Pancreas (tissue), 10 donors: ENCODE data around the gene ZNF451. TPM values are rescaled to one million over a fixed set of nuclear protein-coding genes. Genes with fewer than 3 reads are reported as not detected.

ENCODE experiments used
- ATAC-seq, 4 donors: fragments of 200-7000 bp; cut with Tn5 transposase; one replicate each; pipeline versions ENCODE4 v1.8.0 to v1.9.1; 2020; ENCODE audit warnings: mild to moderate bottlenecking in 4 of 4, moderate library complexity in 4 of 4
- DNase-seq, 6 donors: peaks; one replicate each; pipeline ENCODE4 v3.0.0-alpha.2; 2020
- FAIRE-seq: peaks from 2 replicates; lab custom pipeline; 2012; peaks lifted over from hg19 to GRCh38; lab: Jason Lieb, UNC
- H3K27ac ChIP-seq, 4 donors: fragments of 200-600 bp; sonication (generic); 1 replicate in 3 of 4; 2 replicates in 1 of 4; pipeline versions ENCODE4 v1.5.0 to v1.8.0; 2020
- H3K27me3 ChIP-seq, 4 donors: fragments of 200-600 bp; one replicate each; pipeline ENCODE4 v1.8.0; 2021
- H3K36me3 ChIP-seq, 3 donors: fragments of 200-600 bp; sonication (generic) in 1 of 3; one replicate each; pipeline versions ENCODE4 v1.5.0 to v1.8.0; 2020 to 2021
- H3K4me1 ChIP-seq, 3 donors: fragments of 200-600 bp; one replicate each; pipeline ENCODE4 v1.8.0; 2021
- H3K4me3 ChIP-seq, 4 donors: fragments of 200-600 bp; sonication (generic) in 2 of 4; one replicate each; pipeline versions ENCODE4 v1.5.0 to v1.8.0; 2020 to 2021
- H3K9me3 ChIP-seq, 4 donors: fragments of 200-600 bp; one replicate each; pipeline ENCODE4 v1.8.0; 2021
- WGBS, 2 donors: extraction: QIAGEN DNeasy Blood & Tissue Kit; methylation state at CpG; one replicate each; pipeline ENCODE4 v1.1.7; 2013; 5-methylcytosine and 5-hydroxymethylcytosine counted together
- intact Hi-C, 3 donors: fragments of 100-400 bp; cut with DNase I; formaldehyde crosslinking; loops; one replicate each; pipeline versions ENCODE4 v1.11.1 to v1.14.2; 2022
- polyA plus RNA-seq, 2 donors: library from polyadenylated mRNA; stranded (reverse); fragments of 200-250 nt; gene quantifications; one replicate each; pipeline ENCODE4 v1.2.3, GENCODE V29; 2013
- total RNA-seq, 6 donors: library from RNA; stranded (reverse); fragmentation: NEBNext Ultra II Directional in 4 of 6; extraction: Animal tissue kit (Norgen Biotek cat#: 25700) in 4 of 6; gene quantifications; one replicate each; pipeline versions ENCODE4 v1.2.1 to v1.2.4, GENCODE V29; 2021 to 2023
- TF ChIP-seq, protein P1 (sequence below), 4 donors: fragments of 200-600 bp; sonication (generic) in 3 of 4; IDR thresholded peaks; one replicate each; pipeline versions ENCODE4 v1.5.0 to v1.8.0; 2021; ENCODE audit warnings: antibody characterized with exemption in 4 of 4
- donor health status: healthy with polysubstance abuse.
- donor health status: DM: no; HTN: no; CAD: no; lungs with moderate emphysema.
- donor health status: DM: no; HTN: no; CAD: no.
- donor health status: control.
- donor health status: control.
- donor health status: Bipolar disorder and iron deficiency.
- donor health status: DM: yes; HTN: yes; CAD: no.
- donor health status: DM: no; HTN: no; CAD: no.
- donor health status: DM: no; HTN: no; CAD: no.
- donor health status: DM: yes; HTN: yes; CAD: no.

The ZNF451 gene
- total and polyA plus RNA-seq, 8 donors: 9.4 to 26.7 (median 18.3) TPM

GRCh38 chr6:57207872-57208271, 117.9 kb downstream of the ZNF451 start:
- Histone ChIP-seq H3K36me3 (no peaks in the 10 kb centered on the region), H3K27ac (no peak overlapping the region), H3K4me1 (no peaks in the 10 kb centered on the region), H3K9me3 (no peaks in the 10 kb centered on the region), H3K4me3 (no peak overlapping the region), H3K27me3 (no peaks in the 10 kb centered on the region)
- TF ChIP-seq, protein P1, sequence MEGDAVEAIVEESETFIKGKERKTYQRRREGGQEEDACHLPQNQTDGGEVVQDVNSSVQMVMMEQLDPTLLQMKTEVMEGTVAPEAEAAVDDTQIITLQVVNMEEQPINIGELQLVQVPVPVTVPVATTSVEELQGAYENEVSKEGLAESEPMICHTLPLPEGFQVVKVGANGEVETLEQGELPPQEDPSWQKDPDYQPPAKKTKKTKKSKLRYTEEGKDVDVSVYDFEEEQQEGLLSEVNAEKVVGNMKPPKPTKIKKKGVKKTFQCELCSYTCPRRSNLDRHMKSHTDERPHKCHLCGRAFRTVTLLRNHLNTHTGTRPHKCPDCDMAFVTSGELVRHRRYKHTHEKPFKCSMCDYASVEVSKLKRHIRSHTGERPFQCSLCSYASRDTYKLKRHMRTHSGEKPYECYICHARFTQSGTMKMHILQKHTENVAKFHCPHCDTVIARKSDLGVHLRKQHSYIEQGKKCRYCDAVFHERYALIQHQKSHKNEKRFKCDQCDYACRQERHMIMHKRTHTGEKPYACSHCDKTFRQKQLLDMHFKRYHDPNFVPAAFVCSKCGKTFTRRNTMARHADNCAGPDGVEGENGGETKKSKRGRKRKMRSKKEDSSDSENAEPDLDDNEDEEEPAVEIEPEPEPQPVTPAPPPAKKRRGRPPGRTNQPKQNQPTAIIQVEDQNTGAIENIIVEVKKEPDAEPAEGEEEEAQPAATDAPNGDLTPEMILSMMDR (IDR thresholded peaks at IDR 0.05): no peak
- no peak for DNase-seq
- 92 to 93% methylated on average over 4 of the region's 4 CpGs for WGBS, 2 donors
- no peak for FAIRE-seq
- intact Hi-C loops: no loop called here
- ATAC-seq: no peak

DNA sequence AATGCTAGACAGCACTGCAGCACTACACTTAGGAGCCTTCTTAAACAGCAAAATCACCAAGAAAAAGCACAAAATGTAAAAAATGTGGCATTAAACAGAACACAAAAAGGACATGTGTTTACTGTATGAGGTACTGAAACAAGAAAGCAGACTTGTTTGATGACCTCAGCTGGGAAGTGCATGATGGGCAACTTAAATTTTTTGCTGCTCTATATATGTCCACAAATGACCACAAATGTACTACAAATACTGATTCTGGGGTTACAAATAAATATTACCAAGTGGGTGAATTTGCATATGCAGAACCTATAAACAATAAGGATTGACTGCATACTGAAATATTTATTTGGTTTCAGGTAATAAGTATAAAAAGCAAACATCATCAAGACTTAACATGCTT, 119.0 kb downstream of the ZNF451 start:
- H3K36me3 ChIP-seq: no peaks in the 10 kb centered on the region
- ATAC-seq (no peak), DNase-seq (no peak), FAIRE-seq (no peak)
- intact Hi-C loops: no loop called here
- H3K4me1 ChIP-seq: no peaks in the 10 kb centered on the region
- H3K27me3 ChIP-seq: no peaks in the 10 kb centered on the region
- H3K4me3 ChIP-seq: no peak overlapping the region
- no peak overlapping the region for H3K27ac ChIP-seq
- TF ChIP-seq, protein P1 (IDR thresholded peaks at IDR 0.05): no peak
- no peaks in the 10 kb centered on the region for H3K9me3 ChIP-seq

GRCh38 chr6:57210060-57210459, 120.1 kb downstream of the ZNF451 start:
- no peaks in the 10 kb centered on the region for H3K4me1 ChIP-seq
- ATAC-seq (no peak), DNase-seq (no peak), FAIRE-seq (no peak)
- no peak overlapping the region for H3K4me3 ChIP-seq
- no peaks in the 10 kb centered on the region for H3K9me3 ChIP-seq
- 94 to 99% methylated on average over 5 of the region's 5 CpGs for WGBS, 2 donors
- H3K27ac ChIP-seq: no peak overlapping the region
- TF ChIP-seq, protein P1 (IDR thresholded peaks at IDR 0.05): no peak
- no peaks in the 10 kb centered on the region for H3K36me3 ChIP-seq
- no peaks in the 10 kb centered on the region for H3K27me3 ChIP-seq
- intact Hi-C loops: no loop called here

GRCh38 chr6:57215260-57215659, 125.3 kb downstream of the ZNF451 start:
- WGBS, 2 donors: 92 to 97% methylated on average over 1 of the region's 1 CpG
- intact Hi-C loops: no loop called here
- FAIRE-seq: no peak
- no peak overlapping the region for H3K4me3 ChIP-seq
- no peak for DNase-seq
- H3K4me1 ChIP-seq: no peaks in the 10 kb centered on the region
- no peaks in the 10 kb centered on the region for H3K36me3 ChIP-seq
- no peak for ATAC-seq
- H3K9me3 ChIP-seq: no peaks in the 10 kb centered on the region
- TF ChIP-seq, protein P1 (IDR thresholded peaks at IDR 0.05): no peak
- no peaks in the 10 kb centered on the region for H3K27me3 ChIP-seq
- no peak overlapping the region for H3K27ac ChIP-seq

DNA sequence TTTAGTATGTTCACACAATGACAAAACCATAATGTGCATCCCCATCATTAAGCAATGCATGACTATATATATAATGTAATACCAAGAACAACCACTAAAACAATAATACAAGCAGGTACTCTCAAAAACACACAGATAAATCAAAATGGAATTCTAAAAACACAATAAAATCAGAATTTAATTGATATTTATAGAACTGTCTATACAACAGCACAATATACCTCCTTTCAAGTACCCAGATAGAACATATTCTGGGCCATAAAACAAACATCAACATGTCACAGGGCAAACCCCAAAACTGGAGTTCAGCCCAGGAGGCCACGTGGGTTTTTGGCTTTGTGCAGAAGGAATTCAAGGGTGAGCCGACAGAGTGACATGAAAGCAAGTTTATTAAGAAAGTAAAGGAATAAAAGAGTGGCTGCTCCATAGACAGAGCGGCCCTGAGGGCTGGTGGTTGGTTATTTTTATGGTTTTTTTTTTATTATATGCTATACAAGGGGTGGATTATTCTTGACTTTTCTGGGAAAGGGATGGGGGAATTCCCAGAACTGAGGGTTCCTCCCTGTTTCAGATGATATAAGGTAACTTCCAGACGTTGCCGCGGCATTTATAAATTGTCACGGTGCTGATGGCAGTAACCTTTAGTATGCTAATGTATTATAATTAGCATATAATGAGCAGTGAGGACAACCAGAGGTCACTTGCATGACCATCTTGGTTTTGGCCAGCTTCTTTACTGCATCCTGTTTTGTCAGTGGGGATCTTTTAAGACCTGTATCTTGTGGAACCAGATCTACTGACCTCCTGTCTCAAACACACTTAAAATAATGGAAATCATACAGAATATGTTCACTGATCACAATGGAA, 126.5 kb downstream of the ZNF451 start:
- ATAC-seq (no peak), FAIRE-seq (no peak), DNase-seq (no peak)
- no peak overlapping the region for H3K4me3 ChIP-seq
- intact Hi-C loops: no loop called here
- no peaks in the 10 kb centered on the region for H3K36me3 ChIP-seq
- no peaks in the 10 kb centered on the region for H3K9me3 ChIP-seq
- H3K27ac ChIP-seq: no peak overlapping the region
- H3K4me1 ChIP-seq: peaks cover 0 to 4% (median 4%) of the 10 kb centered on the region in 3 donors
- no peaks in the 10 kb centered on the region for H3K27me3 ChIP-seq
- TF ChIP-seq, protein P1 (IDR thresholded peaks at IDR 0.05): peak in 1 of 4 donors; percentile 31
- 72 to 84% methylated on average over 7 of the region's 7 CpGs for WGBS, 2 donors
